Osteocyte (in vitro differentiated cells): ENCODE data around the gene TMEM164. TPM values are rescaled to one million over a fixed set of nuclear protein-coding genes. Genes with fewer than 3 reads are reported as not detected.

Experiments
- DNase-seq: peaks from one replicate; pipeline ENCODE4 v3.0.0; 2021; ENCODE audit warnings: mixed read lengths; ENCODE audit not compliant: unreplicated experiment; ENCODE audit errors: extremely low spot score
- H3K27ac Mint-ChIP-seq: one replicate; pipeline ENCODE4 v1.8.0; 2021; ENCODE audit warnings: mild to moderate bottlenecking, mixed read lengths; ENCODE audit not compliant: unreplicated experiment
- H3K27me3 Mint-ChIP-seq: one replicate; pipeline ENCODE4 v1.8.0; 2021; ENCODE audit warnings: mixed read lengths; ENCODE audit not compliant: unreplicated experiment
- H3K36me3 Mint-ChIP-seq: one replicate; pipeline ENCODE4 v1.8.0; 2021; ENCODE audit warnings: mixed read lengths; ENCODE audit not compliant: unreplicated experiment
- H3K4me1 Mint-ChIP-seq: one replicate; pipeline ENCODE4 v1.8.0; 2021; ENCODE audit warnings: mixed read lengths; ENCODE audit not compliant: unreplicated experiment
- H3K4me3 Mint-ChIP-seq: one replicate; pipeline ENCODE4 v1.8.0; 2021; ENCODE audit warnings: mild to moderate bottlenecking, moderate library complexity, mixed read lengths; ENCODE audit not compliant: unreplicated experiment
- H3K9me3 Mint-ChIP-seq: one replicate; pipeline ENCODE4 v1.8.0; 2021; ENCODE audit warnings: mixed read lengths; ENCODE audit not compliant: unreplicated experiment
- total RNA-seq: library from RNA; stranded (reverse); gene quantifications from 2 replicates; pipeline ENCODE4 v1.2.1, GENCODE V29; 2021
- TF ChIP-seq, protein P1 (sequence below): fragments of 200-600 bp; sonication (generic); IDR thresholded peaks from 2 replicates; pipeline ENCODE4 v1.5.0; 2021; ENCODE audit warnings: antibody characterized with exemption, mild to moderate bottlenecking, moderate library complexity

The TMEM164 gene
- total RNA-seq, 1 donor from 2014 or later = 12.9 TPM

DNA sequence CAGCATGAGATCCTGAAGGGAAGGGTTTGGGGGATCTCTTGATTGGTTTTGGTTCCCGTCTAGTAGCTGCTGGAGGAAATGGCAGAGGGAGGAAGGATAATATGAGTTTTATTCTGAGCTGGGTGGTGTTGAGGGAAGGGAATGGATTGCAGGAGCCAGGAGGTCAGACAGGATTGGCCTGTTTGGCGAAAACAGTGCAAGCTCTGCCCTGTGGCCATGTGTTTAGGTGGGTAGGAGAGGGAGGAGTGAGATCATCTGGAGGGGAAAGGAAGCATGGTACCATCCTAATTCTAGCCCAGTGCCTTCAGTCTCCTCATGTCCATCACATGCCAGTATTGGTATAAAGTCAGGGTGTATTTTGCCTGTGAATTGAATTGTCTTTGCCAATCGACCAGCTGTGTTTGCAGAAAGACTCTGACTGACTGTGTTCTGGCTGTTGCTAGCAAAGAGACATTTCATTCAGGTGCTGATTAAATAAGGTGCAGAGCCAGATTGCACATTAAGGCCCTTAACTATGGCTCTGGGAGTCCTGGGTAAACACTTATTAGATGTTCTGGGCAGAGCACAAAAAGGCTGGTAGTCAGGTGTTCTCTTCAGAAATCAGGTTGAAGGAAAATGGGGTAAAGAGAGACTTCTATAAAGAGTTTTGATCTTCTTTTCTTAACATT is 10.0 kb downstream of the TMEM164 start:
- Mint-ChIP-seq H3K9me3 (no peaks in the 10 kb centered on the region), H3K4me1 (no peaks in the 10 kb centered on the region), H3K27ac (no peak overlapping the region), H3K4me3 (no peak overlapping the region), H3K36me3 (peaks cover 4% of the 10 kb centered on the region), H3K27me3 (no peaks in the 10 kb centered on the region)
- DNase-seq = no peak
- TF ChIP-seq, protein P1, sequence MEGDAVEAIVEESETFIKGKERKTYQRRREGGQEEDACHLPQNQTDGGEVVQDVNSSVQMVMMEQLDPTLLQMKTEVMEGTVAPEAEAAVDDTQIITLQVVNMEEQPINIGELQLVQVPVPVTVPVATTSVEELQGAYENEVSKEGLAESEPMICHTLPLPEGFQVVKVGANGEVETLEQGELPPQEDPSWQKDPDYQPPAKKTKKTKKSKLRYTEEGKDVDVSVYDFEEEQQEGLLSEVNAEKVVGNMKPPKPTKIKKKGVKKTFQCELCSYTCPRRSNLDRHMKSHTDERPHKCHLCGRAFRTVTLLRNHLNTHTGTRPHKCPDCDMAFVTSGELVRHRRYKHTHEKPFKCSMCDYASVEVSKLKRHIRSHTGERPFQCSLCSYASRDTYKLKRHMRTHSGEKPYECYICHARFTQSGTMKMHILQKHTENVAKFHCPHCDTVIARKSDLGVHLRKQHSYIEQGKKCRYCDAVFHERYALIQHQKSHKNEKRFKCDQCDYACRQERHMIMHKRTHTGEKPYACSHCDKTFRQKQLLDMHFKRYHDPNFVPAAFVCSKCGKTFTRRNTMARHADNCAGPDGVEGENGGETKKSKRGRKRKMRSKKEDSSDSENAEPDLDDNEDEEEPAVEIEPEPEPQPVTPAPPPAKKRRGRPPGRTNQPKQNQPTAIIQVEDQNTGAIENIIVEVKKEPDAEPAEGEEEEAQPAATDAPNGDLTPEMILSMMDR = no peak

DNA sequence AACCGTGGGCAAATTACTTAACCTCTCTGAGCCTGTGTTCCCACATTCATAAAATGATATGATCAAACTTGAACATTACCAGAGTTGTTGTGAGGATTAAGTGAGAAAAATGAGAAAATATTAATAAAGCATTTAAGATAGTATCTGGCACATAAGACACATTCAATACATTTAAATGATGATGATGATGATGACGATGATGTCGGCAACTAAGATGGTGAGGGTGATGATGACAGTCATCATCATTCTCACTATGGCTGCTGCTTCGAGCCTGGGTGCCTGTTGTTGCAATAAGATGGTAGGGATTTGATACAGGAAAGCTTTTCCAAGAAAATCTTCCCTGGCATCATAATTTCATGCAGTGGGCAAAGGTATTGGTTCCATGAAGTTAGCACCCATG is 11.1 kb downstream of the TMEM164 start:
- no peaks in the 10 kb centered on the region for H3K4me1 Mint-ChIP-seq
- H3K27me3 Mint-ChIP-seq = no peaks in the 10 kb centered on the region

DNA sequence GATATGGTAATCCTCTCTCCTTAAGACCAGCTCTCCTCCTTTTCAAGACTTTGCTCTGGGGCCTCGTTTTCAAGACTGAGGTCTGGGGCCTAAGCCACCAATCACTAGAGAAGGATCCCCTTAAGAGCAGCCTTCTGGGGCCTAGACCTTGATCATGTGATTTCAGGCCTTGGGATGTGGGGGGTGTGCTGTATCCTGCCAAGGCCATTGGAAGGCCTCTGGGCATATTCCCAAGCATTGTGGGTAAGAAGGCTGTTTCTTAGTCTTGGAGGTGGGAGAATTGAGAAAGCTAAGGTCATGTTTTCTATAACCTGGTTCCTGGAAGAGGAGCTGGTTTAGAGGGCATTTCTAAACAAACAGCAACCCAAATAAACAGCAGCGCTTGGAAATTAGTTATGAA is 12.1 kb downstream of the TMEM164 start:
- Mint-ChIP-seq H3K27ac (no peak overlapping the region), H3K4me1 (no peaks in the 10 kb centered on the region), H3K27me3 (no peaks in the 10 kb centered on the region), H3K9me3 (no peaks in the 10 kb centered on the region), H3K4me3 (no peak overlapping the region), H3K36me3 (peaks cover 2% of the 10 kb centered on the region)
- DNase-seq = no peak
- TF ChIP-seq, protein P1 = no peak

More for the DNA sequence above, 11.1 kb downstream of the TMEM164 start:
- TF ChIP-seq, protein P1 = no peak
- H3K36me3 Mint-ChIP-seq = peaks cover 2% of the 10 kb centered on the region
- H3K27ac Mint-ChIP-seq = no peak overlapping the region
- H3K4me3 Mint-ChIP-seq = no peak overlapping the region
- no peaks in the 10 kb centered on the region for H3K9me3 Mint-ChIP-seq
- DNase-seq = no peak

DNA sequence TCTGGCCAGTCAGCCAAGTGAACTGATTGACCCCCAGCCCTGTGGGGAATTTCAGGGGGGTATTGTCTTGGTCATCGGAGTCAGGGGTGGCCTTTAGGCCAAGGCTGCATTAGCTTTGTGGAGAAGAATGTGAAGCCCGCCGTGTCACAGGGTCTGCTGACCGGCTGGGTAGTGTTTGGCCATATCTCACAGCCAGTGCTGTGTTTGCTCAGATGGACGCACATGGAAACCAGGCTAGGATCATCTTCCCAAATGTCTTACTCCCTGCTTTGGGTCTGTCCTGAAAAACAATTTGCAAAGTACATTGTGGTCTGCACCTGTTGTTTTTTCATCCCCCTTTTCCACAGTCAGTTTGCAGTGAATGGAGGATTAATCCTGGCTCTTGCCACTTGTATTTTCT is 13.0 kb downstream of the TMEM164 start:
- TF ChIP-seq, protein P1 = no peak
- Mint-ChIP-seq H3K27me3 (no peaks in the 10 kb centered on the region), H3K4me1 (no peaks in the 10 kb centered on the region), H3K27ac (no peak overlapping the region), H3K9me3 (no peaks in the 10 kb centered on the region), H3K4me3 (no peak overlapping the region), H3K36me3 (peaks cover 2% of the 10 kb centered on the region)
- no peak for DNase-seq

DNA sequence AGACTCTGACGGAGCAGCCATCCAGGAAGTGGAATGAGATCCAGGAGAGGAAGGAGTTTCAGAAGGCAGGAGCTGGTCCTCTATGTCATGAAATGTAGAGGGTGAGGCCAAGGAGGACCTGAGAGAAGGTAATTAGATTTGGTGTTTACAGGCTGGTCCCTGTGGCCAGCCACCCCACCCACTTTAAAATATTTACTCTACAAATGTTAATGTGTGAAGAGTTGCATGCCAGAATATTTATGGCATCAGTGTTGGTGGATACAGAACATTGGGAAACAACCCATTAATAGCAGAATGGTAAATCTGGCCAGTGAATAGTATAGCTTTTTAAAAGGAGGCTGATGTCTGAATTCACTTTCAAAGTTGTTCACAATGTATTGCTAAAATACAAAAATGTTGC is 17.6 kb downstream of the TMEM164 start:
- no peak overlapping the region for H3K27ac Mint-ChIP-seq
- H3K4me1 Mint-ChIP-seq = peaks cover 2% of the 10 kb centered on the region
- H3K27me3 Mint-ChIP-seq = no peaks in the 10 kb centered on the region
- H3K4me3 Mint-ChIP-seq = no peak overlapping the region
- H3K36me3 Mint-ChIP-seq = no peaks in the 10 kb centered on the region
- H3K9me3 Mint-ChIP-seq = no peaks in the 10 kb centered on the region
- no peak for DNase-seq
- TF ChIP-seq, protein P1 = no peak
